Loucy (cell line): ENCODE data around the gene PRICKLE2.

Experiments used
- H2AFZ ChIP-seq: fragments of 200-600 bp; sonication (generic); 2 replicates; pipeline ENCODE4 v1.6.0; 2016; ENCODE audit warnings: antibody characterized with exemption, mild to moderate bottlenecking, low read length, moderate library complexity
- H3F3A ChIP-seq: fragments of 200-600 bp; 2 replicates; pipeline ENCODE4 v1.6.0; 2016; ENCODE audit warnings: antibody characterized with exemption, low read depth, mild to moderate bottlenecking
- H3K27me3 ChIP-seq: fragments of 200-600 bp; sonication (generic); 2 replicates; pipeline ENCODE4 v1.6.1; 2014; ENCODE audit warnings: low read length, mild to moderate bottlenecking; ENCODE audit not compliant: insufficient read depth, poor library complexity, severe bottlenecking
- H3K36me3 ChIP-seq: fragments of 200-600 bp; sonication (generic); 2 replicates; pipeline ENCODE4 v1.6.1; 2016; ENCODE audit warnings: low read length; ENCODE audit not compliant: insufficient read depth
- H3K4me1 ChIP-seq: fragments of 200-600 bp; sonication (generic); 2 replicates; pipeline ENCODE4 v1.5.1; 2014; ENCODE audit warnings: low read length, mild to moderate bottlenecking; ENCODE audit not compliant: insufficient read depth, poor library complexity, severe bottlenecking
- H3K4me2 ChIP-seq: fragments of 200-600 bp; sonication (generic); 2 replicates; pipeline ENCODE4 v1.6.0; 2014; ENCODE audit warnings: antibody characterized with exemption, low read length, low read depth, mild to moderate bottlenecking; ENCODE audit not compliant: poor library complexity, severe bottlenecking
- H3K4me3 ChIP-seq: fragments of 200-600 bp; sonication (generic); 2 replicates; pipeline ENCODE4 v1.5.1; 2014; ENCODE audit warnings: low read length, mild to moderate bottlenecking, mixed read lengths; ENCODE audit not compliant: poor library complexity, severe bottlenecking
- H3K79me2 ChIP-seq: fragments of 200-600 bp; sonication (generic); 2 replicates; pipeline ENCODE4 v1.6.1; 2014; ENCODE audit warnings: low read length; ENCODE audit not compliant: insufficient read depth
- H3K9ac ChIP-seq: fragments of 200-600 bp; sonication (generic); 2 replicates; pipeline ENCODE4 v1.6.0; 2014; ENCODE audit warnings: mild to moderate bottlenecking, low read depth, low read length, moderate library complexity; ENCODE audit not compliant: poor library complexity, severe bottlenecking
- H3K9me2 ChIP-seq: fragments of 200-600 bp; sonication (generic); replicated peaks from 2 replicates; pipeline ENCODE4 v1.6.1; 2016; ENCODE audit warnings: low read depth, low read length, mixed read lengths
- H3K9me3 ChIP-seq: fragments of 200-600 bp; sonication (generic); 2 replicates; pipeline ENCODE4 v1.6.1; 2014; ENCODE audit warnings: mild to moderate bottlenecking, antibody characterized with exemption, low read length, low read depth; ENCODE audit not compliant: insufficient read depth
- H4K20me1 ChIP-seq: fragments of 200-600 bp; sonication (generic); 2 replicates; pipeline ENCODE4 v1.6.0; 2014; ENCODE audit warnings: antibody characterized with exemption, low read length, mild to moderate bottlenecking; ENCODE audit not compliant: insufficient read depth, poor library complexity, severe bottlenecking
- CTCF ChIP-seq: fragments of 200-600 bp; sonication (generic); conservative IDR thresholded peaks from 2 replicates; pipeline ENCODE4 v1.5.1; 2014; ENCODE audit warnings: mild to moderate bottlenecking, antibody characterized with exemption, low read length
- EZH2phosphoT487 ChIP-seq: fragments of 200-600 bp; IDR thresholded peaks from 2 replicates; pipeline ENCODE4 v1.6.1; 2018; ENCODE audit warnings: antibody characterized with exemption, mild to moderate bottlenecking, moderate library complexity, borderline replicate concordance

The PRICKLE2 gene

GRCh38 chr3:64131725-64132469 is 93.4 kb downstream of the PRICKLE2 start:
- H3K4me3 ChIP-seq = no peak overlapping the region
- H3K4me2 ChIP-seq = no peak overlapping the region
- H3K4me1 ChIP-seq = no peaks in the 10 kb centered on the region
- H3F3A ChIP-seq = no peaks in the 10 kb centered on the region
- H2AFZ ChIP-seq = no peak overlapping the region
- H3K36me3 ChIP-seq = no peaks in the 10 kb centered on the region
- no peaks in the 10 kb centered on the region for H3K79me2 ChIP-seq
- H3K27me3 ChIP-seq = no peaks in the 10 kb centered on the region
- H4K20me1 ChIP-seq = no peaks in the 10 kb centered on the region
- H3K9me3 ChIP-seq = no peaks in the 10 kb centered on the region
- H3K9ac ChIP-seq = no peak overlapping the region
- no peaks in the 10 kb centered on the region for H3K9me2 ChIP-seq
- no peak for TF ChIP-seq EZH2phosphoT487
- no peak for TF ChIP-seq CTCF

- no peaks in the 10 kb centered on the region for H4K20me1 ChIP-seq
- TF ChIP-seq EZH2phosphoT487 = no peak
- no peak for TF ChIP-seq CTCF
- H3K4me1 ChIP-seq = no peaks in the 10 kb centered on the region
- no peak overlapping the region for H3K4me3 ChIP-seq
- H3K4me2 ChIP-seq = no peak overlapping the region
- H3K9ac ChIP-seq = no peak overlapping the region
- H3K79me2 ChIP-seq = no peaks in the 10 kb centered on the region
- no peaks in the 10 kb centered on the region for H3F3A ChIP-seq
- H3K9me3 ChIP-seq = no peaks in the 10 kb centered on the region
- H2AFZ ChIP-seq = no peak overlapping the region
- no peaks in the 10 kb centered on the region for H3K9me2 ChIP-seq
- no peaks in the 10 kb centered on the region for H3K36me3 ChIP-seq
- no peaks in the 10 kb centered on the region for H3K27me3 ChIP-seq
These were observed 94.8 kb downstream of the PRICKLE2 start for GRCh38 chr3:64130436-64130835.

- no peaks in the 10 kb centered on the region for H3K27me3 ChIP-seq
- no peaks in the 10 kb centered on the region for H3K9me3 ChIP-seq
- no peaks in the 10 kb centered on the region for H3K4me1 ChIP-seq
- H3K4me2 ChIP-seq = no peak overlapping the region
- no peaks in the 10 kb centered on the region for H4K20me1 ChIP-seq
- no peak overlapping the region for H3K9ac ChIP-seq
- no peaks in the 10 kb centered on the region for H3K36me3 ChIP-seq
- no peak overlapping the region for H3K4me3 ChIP-seq
- TF ChIP-seq EZH2phosphoT487 (no peak), CTCF (no peak)
- no peaks in the 10 kb centered on the region for H3F3A ChIP-seq
- H3K9me2 ChIP-seq = no peaks in the 10 kb centered on the region
- H2AFZ ChIP-seq = no peak overlapping the region
- H3K79me2 ChIP-seq = no peaks in the 10 kb centered on the region
These were observed 95.7 kb downstream of the PRICKLE2 start for GRCh38 chr3:64129581-64129980.
